ENCODE data around the gene CACNA2D4.
A peak's percentile ranks its signal among the peaks of the same experiment; 100 is the strongest.

CACNA2D4 gene

GRCh38 chr12:1864867-1865266 lies 53.6 kb downstream of the CACNA2D4 start:
- H3K4me1 ChIP-seq = no peaks in the 10 kb centered on the region
- TF ChIP-seq CTCF (IDR thresholded peaks at IDR 0.05) = no peak
- no peak overlapping the region for H3K4me3 ChIP-seq
- no peaks in the 10 kb centered on the region for H3K36me3 ChIP-seq
- intact Hi-C loops (cut with DNase I; ENCODE audit: low total_unique reads) = no loop called here
- DNase-seq = peak in 1 of 2 donors; percentile 59
- no peak overlapping the region for H3K27ac ChIP-seq
- H3K27me3 ChIP-seq = peaks cover 0 to 19% of the 10 kb centered on the region in 2 donors
- H3K9me3 ChIP-seq = peaks cover 0 to 5% (median 0%) of the 10 kb centered on the region in 3 donors

- Histone ChIP-seq H3K27ac (no peak overlapping the region), H3K27me3 (peaks cover 0 to 19% of the 10 kb centered on the region in 2 donors), H3K9me3 (peaks cover 0 to 5% (median 0%) of the 10 kb centered on the region in 3 donors), H3K4me1 (no peaks in the 10 kb centered on the region), H3K4me3 (no peak overlapping the region), H3K36me3 (no peaks in the 10 kb centered on the region)
- DNase-seq = no peak
- intact Hi-C loops (cut with DNase I; ENCODE audit: low total_unique reads) = no loop called here
- TF ChIP-seq CTCF (IDR thresholded peaks at IDR 0.05) = no peak
Measured at GRCh38 chr12:1864456-1864855, 54.0 kb downstream of the CACNA2D4 start.

GRCh38 chr12:1863823-1864222 lies 54.6 kb downstream of the CACNA2D4 start:
- H3K27me3 ChIP-seq = peaks cover 0 to 19% of the 10 kb centered on the region in 2 donors

GRCh38 chr12:1862973-1863372 lies 55.5 kb downstream of the CACNA2D4 start:
- TF ChIP-seq CTCF (IDR thresholded peaks at IDR 0.05) = no peak
- no peak for DNase-seq
- Histone ChIP-seq H3K27me3 (peaks cover 0 to 23% of the 10 kb centered on the region in 2 donors), H3K4me1 (no peaks in the 10 kb centered on the region), H3K27ac (no peak overlapping the region), H3K4me3 (no peak overlapping the region), H3K36me3 (no peaks in the 10 kb centered on the region), H3K9me3 (no peaks in the 10 kb centered on the region)
- intact Hi-C loops (cut with DNase I; ENCODE audit: low total_unique reads) = no loop called here

More at GRCh38 chr12:1863823-1864222, 54.6 kb downstream of the CACNA2D4 start:
- Histone ChIP-seq H3K4me3 (no peak overlapping the region), H3K36me3 (no peaks in the 10 kb centered on the region), H3K27ac (no peak overlapping the region), H3K4me1 (no peaks in the 10 kb centered on the region), H3K9me3 (no peaks in the 10 kb centered on the region)
- intact Hi-C loops (cut with DNase I; ENCODE audit: low total_unique reads) = no loop called here
- no peak for DNase-seq
- no peak for TF ChIP-seq CTCF (IDR thresholded peaks at IDR 0.05)

- Histone ChIP-seq H3K27ac (no peak overlapping the region), H3K4me1 (no peaks in the 10 kb centered on the region), H3K4me3 (no peak overlapping the region), H3K36me3 (no peaks in the 10 kb centered on the region), H3K27me3 (peaks cover 0 to 10% of the 10 kb centered on the region in 2 donors), H3K9me3 (peaks cover 0 to 13% (median 12%) of the 10 kb centered on the region in 3 donors)
- intact Hi-C loops (cut with DNase I; ENCODE audit: low total_unique reads) = no loop called here
- peak in 1 of 2 donors; percentile 55 for DNase-seq
- TF ChIP-seq CTCF (IDR thresholded peaks at IDR 0.05) = no peak
Measured at GRCh38 chr12:1859643-1860042, 58.8 kb downstream of the CACNA2D4 start.

- intact Hi-C loops (cut with DNase I; ENCODE audit: low total_unique reads) = no loop called here
- Histone ChIP-seq H3K27me3 (peaks cover 0 to 6% of the 10 kb centered on the region in 2 donors), H3K36me3 (no peaks in the 10 kb centered on the region), H3K4me1 (no peaks in the 10 kb centered on the region), H3K27ac (no peak overlapping the region), H3K9me3 (peaks cover 0 to 13% (median 12%) of the 10 kb centered on the region in 3 donors), H3K4me3 (no peak overlapping the region)
- TF ChIP-seq CTCF (IDR thresholded peaks at IDR 0.05) = no peak
- DNase-seq = no peak
Measured at GRCh38 chr12:1858456-1858855, 60.0 kb downstream of the CACNA2D4 start.
